Breast epithelium (tissue), 4 donors: ENCODE data around the gene MBP. TPM values are rescaled to one million over a fixed set of nuclear protein-coding genes. Genes with fewer than 3 reads are reported as not detected.
A peak's percentile ranks its signal among the peaks of the same experiment; 100 is the strongest.

Experiments used
- DNase-seq, 2 donors: peaks; one replicate each; pipeline ENCODE4 v3.0.0-alpha.2; 2019; ENCODE audit warnings: low spot score in 2 of 2
- H3K27ac ChIP-seq, 2 donors: fragments of 200-600 bp; sonication (generic) in 1 of 2; one replicate each; pipeline ENCODE4 v1.5.1; 2016 to 2019; ENCODE audit warnings: mild to moderate bottlenecking in 1 of 2
- H3K27me3 ChIP-seq, 2 donors: fragments of 200-600 bp; sonication (generic) in 1 of 2; one replicate each; pipeline versions ENCODE4 v1.5.1 to v1.6.0; 2017 to 2019; ENCODE audit warnings: control low read depth in 1 of 2, mild to moderate bottlenecking in 1 of 2
- H3K36me3 ChIP-seq: fragments of 200-600 bp; one replicate; pipeline ENCODE4 v1.5.1; 2019
- H3K4me1 ChIP-seq, 2 donors: fragments of 200-600 bp; sonication (generic); one replicate each; pipeline ENCODE4 v1.5.1; 2016 to 2019; ENCODE audit warnings: control low read depth in 1 of 2
- H3K4me3 ChIP-seq, 3 donors: fragments of 200-600 bp; sonication (generic); 1 replicate in 2 of 3; 2 replicates in 1 of 3; pipeline ENCODE4 v1.5.1; 2016 to 2019; ENCODE audit warnings: mild to moderate bottlenecking in 3 of 3, moderate library complexity in 2 of 3
- H3K9me3 ChIP-seq, 2 donors: fragments of 200-600 bp; sonication (generic) in 1 of 2; one replicate each; pipeline ENCODE4 v1.5.1; 2016 to 2019; ENCODE audit warnings: control low read depth in 1 of 2
- CTCF ChIP-seq, 3 donors: fragments of 450-650 bp; IDR thresholded peaks; one replicate each; pipeline ENCODE4 v1.5.1; 2016 to 2017; ENCODE audit warnings: antibody characterized with exemption in 3 of 3, mild to moderate bottlenecking in 3 of 3, moderate library complexity in 3 of 3
- POLR2A ChIP-seq: fragments of 450-650 bp; IDR thresholded peaks from one replicate; pipeline ENCODE4 v1.6.1; 2016; ENCODE audit warnings: antibody characterized with exemption, mild to moderate bottlenecking, moderate library complexity
- POLR2AphosphoS5 ChIP-seq, 3 donors: sonication (generic); formaldehyde crosslinking; IDR thresholded peaks; one replicate each; pipeline ENCODE4 v1.6.1; 2017; ENCODE audit warnings: antibody characterized with exemption in 3 of 3
- intact Hi-C: fragments of 100-400 bp; cut with DNase I; formaldehyde crosslinking; loops from one replicate; pipeline ENCODE4 v1.15.1; 2023; ENCODE audit warnings: low total_unique reads
- total RNA-seq, 3 donors: library from RNA; depleted of rRNA; stranded (reverse); fragments of >200 nt; gene quantifications; one replicate each; pipeline ENCODE4 v1.1.0, GENCODE V29; 2016

Gene MBP
- total RNA-seq, 3 donors from 2014 or later: 27.2 to 46.2 (median 32.4) TPM

GRCh38 chr18:77066101-77066500 lies 66.5 kb downstream of the MBP start:
- DNase-seq: no peak
- Histone ChIP-seq H3K9me3 (no peaks in the 10 kb centered on the region), H3K4me1 (peaks cover 0 to 4% of the 10 kb centered on the region in 2 donors), H3K4me3 (no peak overlapping the region), H3K27me3 (no peaks in the 10 kb centered on the region), H3K27ac (peak overlapping the region; percentile 84 to 87), H3K36me3 (no peaks in the 10 kb centered on the region)
- no peak for TF ChIP-seq POLR2AphosphoS5 (IDR thresholded peaks at IDR 0.05)
- no peak for TF ChIP-seq POLR2A
- no peak for TF ChIP-seq CTCF (IDR thresholded peaks at IDR 0.05)
- intact Hi-C loops: no loop called here

GRCh38 chr18:77065221-77065981 lies 67.2 kb downstream of the MBP start:
- peak in 1 of 2 donors; percentile 39 for DNase-seq
- no peaks in the 10 kb centered on the region for H3K27me3 ChIP-seq

GRCh38 chr18:77063260-77063659 lies 69.3 kb downstream of the MBP start:
- no peaks in the 10 kb centered on the region for H3K27me3 ChIP-seq
- intact Hi-C loops: loop anchor here (5.0 kb wide), 1 partner anchor 1691 kb away; no protein-coding TSS in a partner anchor
- no peaks in the 10 kb centered on the region for H3K36me3 ChIP-seq
- H3K27ac ChIP-seq: peak overlapping the region; percentile 21 to 33
- no peak overlapping the region for H3K4me3 ChIP-seq
- peaks cover 0 to 4% of the 10 kb centered on the region in 2 donors for H3K4me1 ChIP-seq
- DNase-seq: no peak
- H3K9me3 ChIP-seq: no peaks in the 10 kb centered on the region
- TF ChIP-seq POLR2AphosphoS5 (IDR thresholded peaks at IDR 0.05) (no peak), CTCF (IDR thresholded peaks at IDR 0.05) (no peak), POLR2A (no peak)

More at GRCh38 chr18:77065221-77065981, 67.2 kb downstream of the MBP start:
- H3K4me3 ChIP-seq: no peak overlapping the region
- intact Hi-C loops: no loop called here
- H3K9me3 ChIP-seq: no peaks in the 10 kb centered on the region
- H3K4me1 ChIP-seq: peaks cover 0 to 4% of the 10 kb centered on the region in 2 donors
- peak overlapping the region; percentile 84 to 87 for H3K27ac ChIP-seq
- TF ChIP-seq CTCF (IDR thresholded peaks at IDR 0.05): no peak
- peak in 2 of 3 donors; percentile 13 to 60 for TF ChIP-seq POLR2AphosphoS5 (IDR thresholded peaks at IDR 0.05)
- H3K36me3 ChIP-seq: no peaks in the 10 kb centered on the region

GRCh38 chr18:77062518-77063003 lies 70.0 kb downstream of the MBP start:
- H3K36me3 ChIP-seq: no peaks in the 10 kb centered on the region
- no peaks in the 10 kb centered on the region for H3K27me3 ChIP-seq
- peak overlapping the region; percentile 41 to 60 for H3K27ac ChIP-seq
- peaks cover 0 to 4% of the 10 kb centered on the region in 2 donors for H3K4me1 ChIP-seq
- TF ChIP-seq POLR2A: no peak
- TF ChIP-seq CTCF (IDR thresholded peaks at IDR 0.05): no peak
- TF ChIP-seq POLR2AphosphoS5 (IDR thresholded peaks at IDR 0.05): no peak
- no peak overlapping the region for H3K4me3 ChIP-seq
- DNase-seq: no peak
- no peaks in the 10 kb centered on the region for H3K9me3 ChIP-seq
- intact Hi-C loops: loop anchor here (5.0 kb wide), 1 partner anchor 1690 kb away; no protein-coding TSS in a partner anchor

- DNase-seq: no peak
- Histone ChIP-seq H3K4me1 (peaks cover 0 to 4% of the 10 kb centered on the region in 2 donors), H3K4me3 (no peak overlapping the region), H3K27me3 (no peaks in the 10 kb centered on the region), H3K27ac (peak overlapping the region; percentile 60 to 65), H3K9me3 (no peaks in the 10 kb centered on the region), H3K36me3 (no peaks in the 10 kb centered on the region)
- no peak for TF ChIP-seq POLR2A
- TF ChIP-seq CTCF (IDR thresholded peaks at IDR 0.05): no peak
- TF ChIP-seq POLR2AphosphoS5 (IDR thresholded peaks at IDR 0.05): no peak
- intact Hi-C loops: loop anchor here (5.0 kb wide), 1 partner anchor 1690 kb away; no protein-coding TSS in a partner anchor
These were observed 70.6 kb downstream of the MBP start for GRCh38 chr18:77061946-77062517.
